DOHH2 (cell line): ENCODE results near the gene NEBL.

Source experiments
- H3F3A ChIP-seq: fragments of 200-600 bp; sonication (generic), shearing (Covaris generic); 2 replicates; pipeline ENCODE4 v1.6.0; 2016; ENCODE audit warnings: antibody characterized with exemption, mild to moderate bottlenecking; ENCODE audit not compliant: control insufficient read depth, insufficient read depth
- H3K27ac ChIP-seq: fragments of 200-600 bp; sonication (generic); 2 replicates; pipeline ENCODE4 v1.5.1; 2014; ENCODE audit warnings: low read depth, mild to moderate bottlenecking, low read length, moderate library complexity
- H3K27me3 ChIP-seq: fragments of 200-600 bp; sonication (generic); 2 replicates; pipeline ENCODE4 v1.6.1; 2014; ENCODE audit warnings: mild to moderate bottlenecking, low read length, mixed read lengths; ENCODE audit not compliant: control insufficient read depth
- H3K36me3 ChIP-seq: fragments of 200-600 bp; sonication (generic); 2 replicates; pipeline ENCODE4 v1.6.1; 2014; ENCODE audit warnings: mild to moderate bottlenecking, low read length, moderate library complexity, mixed read lengths; ENCODE audit not compliant: control insufficient read depth
- H3K4me1 ChIP-seq: fragments of 200-600 bp; sonication (generic); 2 replicates; pipeline ENCODE4 v1.6.1; 2014; ENCODE audit warnings: mild to moderate bottlenecking, low read length, mixed read lengths; ENCODE audit not compliant: control insufficient read depth
- H3K4me2 ChIP-seq: fragments of 200-600 bp; sonication (generic); 2 replicates; pipeline ENCODE4 v1.6.0; 2014; ENCODE audit warnings: mild to moderate bottlenecking, low read length, moderate library complexity
- H3K4me3 ChIP-seq: fragments of 200-600 bp; sonication (generic); 2 replicates; pipeline ENCODE4 v1.5.1; 2014; ENCODE audit warnings: mild to moderate bottlenecking, low read length, mixed read lengths
- H3K79me2 ChIP-seq: fragments of 200-600 bp; sonication (generic); 2 replicates; pipeline ENCODE4 v1.6.1; 2014; ENCODE audit warnings: mild to moderate bottlenecking, low read length, mixed read lengths; ENCODE audit not compliant: control insufficient read depth
- H3K9me2 ChIP-seq: fragments of 200-600 bp; sonication (generic); replicated peaks from 2 replicates; pipeline ENCODE4 v1.6.1; 2014; ENCODE audit warnings: mild to moderate bottlenecking, low read length, mixed read lengths; ENCODE audit not compliant: control insufficient read depth
- H3K9me3 ChIP-seq: fragments of 200-600 bp; sonication (generic); 2 replicates; pipeline ENCODE4 v1.6.1; 2014; ENCODE audit warnings: antibody characterized with exemption, low read length, mixed read lengths; ENCODE audit not compliant: control insufficient read depth, insufficient read depth
- H4K20me1 ChIP-seq: fragments of 200-600 bp; sonication (generic); 2 replicates; pipeline ENCODE4 v1.6.0; 2014; ENCODE audit warnings: low read depth, mild to moderate bottlenecking, antibody characterized with exemption, low read length, moderate library complexity; ENCODE audit not compliant: control insufficient read depth, insufficient read depth
- EZH2phosphoT487 ChIP-seq: fragments of 200-600 bp; sonication (generic); IDR thresholded peaks from 2 replicates; pipeline ENCODE4 v1.6.1; 2017; ENCODE audit warnings: borderline replicate concordance, mild to moderate bottlenecking, antibody characterized with exemption, low read length, moderate library complexity, mixed read lengths
- TF ChIP-seq, protein P1 (sequence below): fragments of 200-600 bp; sonication (generic); IDR thresholded peaks from one replicate; pipeline ENCODE4 v1.5.1; 2014; ENCODE audit warnings: antibody characterized with exemption, mild to moderate bottlenecking, low read depth, low read length; ENCODE audit not compliant: poor library complexity, severe bottlenecking

NEBL gene

DNA sequence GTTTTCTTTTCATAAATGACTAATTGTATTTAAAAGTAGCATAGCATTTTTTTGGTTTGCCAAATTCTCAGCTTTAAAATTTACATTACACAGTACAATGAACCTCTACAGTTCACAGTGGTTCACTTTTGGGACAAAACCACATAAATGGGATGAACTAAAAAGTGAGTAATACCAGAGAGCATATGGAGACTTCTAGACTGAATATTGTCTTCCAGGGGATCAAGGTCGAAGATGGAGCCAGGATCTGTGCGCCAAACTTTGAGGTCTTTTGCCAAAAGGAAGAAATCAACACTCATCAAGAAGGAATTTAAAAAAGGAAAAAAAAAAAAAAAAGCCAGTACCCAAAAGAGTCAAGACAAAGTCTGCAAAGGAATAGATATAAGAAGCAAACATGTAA is 87.5 kb downstream of the NEBL start:
- no peaks in the 10 kb centered on the region for H3F3A ChIP-seq
- no peaks in the 10 kb centered on the region for H3K9me3 ChIP-seq
- no peaks in the 10 kb centered on the region for H3K4me1 ChIP-seq
- no peaks in the 10 kb centered on the region for H3K36me3 ChIP-seq
- no peak overlapping the region for H3K4me2 ChIP-seq
- H3K27ac ChIP-seq = no peak overlapping the region
- no peak overlapping the region for H3K4me3 ChIP-seq
- H3K27me3 ChIP-seq = no peaks in the 10 kb centered on the region
- H3K79me2 ChIP-seq = no peaks in the 10 kb centered on the region
- TF ChIP-seq, protein P1, sequence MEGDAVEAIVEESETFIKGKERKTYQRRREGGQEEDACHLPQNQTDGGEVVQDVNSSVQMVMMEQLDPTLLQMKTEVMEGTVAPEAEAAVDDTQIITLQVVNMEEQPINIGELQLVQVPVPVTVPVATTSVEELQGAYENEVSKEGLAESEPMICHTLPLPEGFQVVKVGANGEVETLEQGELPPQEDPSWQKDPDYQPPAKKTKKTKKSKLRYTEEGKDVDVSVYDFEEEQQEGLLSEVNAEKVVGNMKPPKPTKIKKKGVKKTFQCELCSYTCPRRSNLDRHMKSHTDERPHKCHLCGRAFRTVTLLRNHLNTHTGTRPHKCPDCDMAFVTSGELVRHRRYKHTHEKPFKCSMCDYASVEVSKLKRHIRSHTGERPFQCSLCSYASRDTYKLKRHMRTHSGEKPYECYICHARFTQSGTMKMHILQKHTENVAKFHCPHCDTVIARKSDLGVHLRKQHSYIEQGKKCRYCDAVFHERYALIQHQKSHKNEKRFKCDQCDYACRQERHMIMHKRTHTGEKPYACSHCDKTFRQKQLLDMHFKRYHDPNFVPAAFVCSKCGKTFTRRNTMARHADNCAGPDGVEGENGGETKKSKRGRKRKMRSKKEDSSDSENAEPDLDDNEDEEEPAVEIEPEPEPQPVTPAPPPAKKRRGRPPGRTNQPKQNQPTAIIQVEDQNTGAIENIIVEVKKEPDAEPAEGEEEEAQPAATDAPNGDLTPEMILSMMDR = no peak
- TF ChIP-seq EZH2phosphoT487 = no peak
- no peaks in the 10 kb centered on the region for H3K9me2 ChIP-seq
- H4K20me1 ChIP-seq = no peaks in the 10 kb centered on the region

DNA sequence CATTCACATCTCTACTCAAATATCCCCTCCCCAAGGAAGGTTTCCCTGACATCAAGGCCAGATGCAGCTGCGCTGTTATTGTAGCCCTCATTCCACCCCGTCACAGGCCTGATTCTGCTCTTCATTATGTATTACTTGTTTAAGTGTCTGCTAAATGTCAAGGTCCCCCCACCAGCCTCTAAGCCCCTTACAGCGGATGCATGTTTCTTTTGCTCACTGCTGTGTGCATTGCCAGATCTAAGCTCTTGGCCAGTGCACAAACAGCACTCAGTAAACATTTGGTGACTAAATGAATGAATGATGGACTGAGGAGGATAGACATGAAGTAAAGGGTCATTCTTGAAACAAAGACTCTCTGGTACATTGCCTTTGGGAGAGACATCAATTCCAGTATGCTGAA is 90.6 kb downstream of the NEBL start:
- no peaks in the 10 kb centered on the region for H4K20me1 ChIP-seq
- no peaks in the 10 kb centered on the region for H3F3A ChIP-seq
- TF ChIP-seq EZH2phosphoT487 = no peak
- H3K9me2 ChIP-seq = no peaks in the 10 kb centered on the region
- H3K4me3 ChIP-seq = no peak overlapping the region
- no peaks in the 10 kb centered on the region for H3K27me3 ChIP-seq
- H3K79me2 ChIP-seq = no peaks in the 10 kb centered on the region
- H3K4me1 ChIP-seq = no peaks in the 10 kb centered on the region
- H3K36me3 ChIP-seq = no peaks in the 10 kb centered on the region
- no peaks in the 10 kb centered on the region for H3K9me3 ChIP-seq
- H3K4me2 ChIP-seq = no peak overlapping the region
- H3K27ac ChIP-seq = no peak overlapping the region

DNA sequence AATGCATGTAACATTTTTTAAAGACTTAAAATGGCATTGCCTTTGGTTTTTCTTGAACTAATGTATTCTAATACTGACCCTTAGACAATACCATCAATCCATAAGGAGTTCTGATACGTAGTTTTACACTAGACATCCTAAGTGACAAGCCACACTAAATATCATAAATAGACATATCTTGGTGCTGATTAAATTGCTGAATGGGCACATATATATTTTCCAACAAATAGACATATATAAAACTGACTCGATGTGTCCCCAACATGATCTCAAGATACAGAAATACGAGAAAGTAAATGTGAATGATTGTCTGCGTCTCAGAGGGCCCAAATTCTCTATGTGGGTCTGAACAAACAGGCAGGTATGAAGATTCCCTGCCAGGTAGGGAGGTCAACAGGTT is 99.8 kb downstream of the NEBL start:
- Histone ChIP-seq H3K4me3 (no peak overlapping the region), H4K20me1 (no peaks in the 10 kb centered on the region), H3K79me2 (no peaks in the 10 kb centered on the region), H3K36me3 (no peaks in the 10 kb centered on the region), H3K9me3 (no peaks in the 10 kb centered on the region), H3K4me1 (no peaks in the 10 kb centered on the region), H3K9me2 (no peaks in the 10 kb centered on the region; the same call in 1 of the 2 replicates), H3F3A (no peaks in the 10 kb centered on the region), H3K27ac (no peak overlapping the region), H3K4me2 (no peak overlapping the region), H3K27me3 (no peaks in the 10 kb centered on the region)
- TF ChIP-seq, protein P1 = no peak

DNA sequence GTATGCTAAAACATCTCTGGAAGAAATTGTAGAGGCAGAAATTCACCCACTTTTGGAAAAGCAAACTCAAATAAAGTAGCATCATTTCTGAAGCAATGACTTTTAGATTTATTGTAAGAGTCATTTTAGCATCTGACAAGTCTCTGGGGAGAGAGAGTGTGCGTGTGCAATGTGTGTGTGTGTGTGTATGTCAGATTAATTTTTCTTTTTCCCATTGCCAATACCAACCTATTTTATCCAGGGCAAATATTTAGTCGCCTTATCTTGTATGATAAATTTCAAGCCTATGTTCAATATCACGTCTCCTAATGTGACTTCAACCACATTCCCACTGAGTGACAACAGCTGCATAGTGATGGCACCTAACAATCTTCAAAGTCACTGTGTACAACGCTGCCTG is 101.7 kb downstream of the NEBL start:
- Histone ChIP-seq H3K4me3 (no peak overlapping the region), H3K9me3 (no peaks in the 10 kb centered on the region), H3K4me1 (no peaks in the 10 kb centered on the region), H3K27ac (no peak overlapping the region), H3K79me2 (no peaks in the 10 kb centered on the region), H3K4me2 (no peak overlapping the region), H3F3A (no peaks in the 10 kb centered on the region), H3K27me3 (no peaks in the 10 kb centered on the region), H4K20me1 (no peaks in the 10 kb centered on the region), H3K9me2 (no peaks in the 10 kb centered on the region), H3K36me3 (no peaks in the 10 kb centered on the region)
- TF ChIP-seq EZH2phosphoT487 = no peak
- TF ChIP-seq, protein P1 = no peak
